Measurements from ENCODE around the gene VSTM2L.
A peak's percentile ranks its signal among the peaks of the same experiment; 100 is the strongest.

The VSTM2L gene

GRCh38 chr20:37914367-37914671 lies 11.4 kb downstream of the VSTM2L start:
- ATAC-seq = no peak
- TF ChIP-seq ARNTL (CRISPR knock-in tag; IDR thresholded peaks at IDR 0.05; ENCODE audit: borderline replicate concordance, low read depth) (no peak), TOX (CRISPR knock-in tag; IDR thresholded peaks at IDR 0.05; ENCODE audit: borderline replicate concordance) (no peak), ISL1 (CRISPR knock-in tag; IDR thresholded peaks at IDR 0.05) (no peak), POU6F1 (CRISPR knock-in tag; IDR thresholded peaks at IDR 0.05; ENCODE audit: borderline replicate concordance, low read depth) (no peak), PPARA (CRISPR knock-in tag; IDR thresholded peaks at IDR 0.05; ENCODE audit: borderline replicate concordance) (no peak), ZC3H10 (CRISPR knock-in tag; IDR thresholded peaks at IDR 0.05) (no peak), OSR1 (CRISPR knock-in tag; IDR thresholded peaks at IDR 0.05) (no peak), TCF4 (CRISPR knock-in tag; IDR thresholded peaks at IDR 0.05; ENCODE audit: borderline replicate concordance) (no peak), PATZ1 (CRISPR knock-in tag; IDR thresholded peaks at IDR 0.05; ENCODE audit: borderline replicate concordance) (no peak), RARB (CRISPR knock-in tag; IDR thresholded peaks at IDR 0.05) (no peak), CSRNP3 (CRISPR knock-in tag; IDR thresholded peaks at IDR 0.05) (no peak), ZFP30 (CRISPR knock-in tag; IDR thresholded peaks at IDR 0.05) (no peak), CSDC2 (CRISPR knock-in tag; IDR thresholded peaks at IDR 0.05) (no peak), BACH2 (CRISPR knock-in tag; IDR thresholded peaks at IDR 0.05; ENCODE audit: borderline replicate concordance) (no peak), ZNF8 (CRISPR knock-in tag; IDR thresholded peaks at IDR 0.05) (no peak)

- ATAC-seq = peak; percentile 12; the same call in 1 of the 3 replicates
- TF ChIP-seq CSRNP3 (CRISPR knock-in tag; IDR thresholded peaks at IDR 0.05) = no peak
- no peak for TF ChIP-seq ARNTL (CRISPR knock-in tag; IDR thresholded peaks at IDR 0.05; ENCODE audit: borderline replicate concordance, low read depth)
- no peak for TF ChIP-seq ESRRG (CRISPR knock-in tag; IDR thresholded peaks at IDR 0.05)
- no peak for TF ChIP-seq PPARA (CRISPR knock-in tag; IDR thresholded peaks at IDR 0.05; ENCODE audit: borderline replicate concordance)
- TF ChIP-seq CREB5 (CRISPR knock-in tag; IDR thresholded peaks at IDR 0.05; ENCODE audit: low read depth) = no peak
- TF ChIP-seq OSR1 (CRISPR knock-in tag; IDR thresholded peaks at IDR 0.05) = no peak
These were observed 11.9 kb downstream of the VSTM2L start for GRCh38 chr20:37914672-37915433.

- TF ChIP-seq BACH2 (CRISPR knock-in tag; IDR thresholded peaks at IDR 0.05; ENCODE audit: borderline replicate concordance) (no peak), OSR1 (CRISPR knock-in tag; IDR thresholded peaks at IDR 0.05) (no peak)
- ATAC-seq = no peak
These were observed 12.5 kb downstream of the VSTM2L start for GRCh38 chr20:37915434-37915787.

- ATAC-seq = no peak
- TF ChIP-seq RARB (CRISPR knock-in tag; IDR thresholded peaks at IDR 0.05) (no peak), CSDC2 (CRISPR knock-in tag; IDR thresholded peaks at IDR 0.05) (no peak), ZFP30 (CRISPR knock-in tag; IDR thresholded peaks at IDR 0.05) (no peak), ARNTL (CRISPR knock-in tag; IDR thresholded peaks at IDR 0.05; ENCODE audit: borderline replicate concordance, low read depth) (no peak), TCF4 (CRISPR knock-in tag; IDR thresholded peaks at IDR 0.05; ENCODE audit: borderline replicate concordance) (no peak), ZNF70 (CRISPR knock-in tag; IDR thresholded peaks at IDR 0.05) (no peak), CREB5 (CRISPR knock-in tag; IDR thresholded peaks at IDR 0.05; ENCODE audit: low read depth) (no peak), OSR1 (CRISPR knock-in tag; IDR thresholded peaks at IDR 0.05) (no peak), TSHZ2 (CRISPR knock-in tag; IDR thresholded peaks at IDR 0.05) (no peak), ZNF8 (CRISPR knock-in tag; IDR thresholded peaks at IDR 0.05) (no peak), ESRRG (CRISPR knock-in tag; IDR thresholded peaks at IDR 0.05) (no peak), TOX (CRISPR knock-in tag; IDR thresholded peaks at IDR 0.05; ENCODE audit: borderline replicate concordance) (no peak), ZNF565 (CRISPR knock-in tag; conservative IDR thresholded peaks at IDR 0.05; ENCODE audit: low read depth) (no peak), SNAI2 (CRISPR knock-in tag; IDR thresholded peaks at IDR 0.05) (no peak)
These were observed 13.1 kb downstream of the VSTM2L start for GRCh38 chr20:37915800-37916570.
